SU-DHL-6 (cell line): ENCODE results near the gene SMARCA4.

Source experiments
- CTCF ChIP-seq: fragments of 200-600 bp; sonication (generic); IDR thresholded peaks from one replicate; pipeline ENCODE4 v1.5.1; 2017; ENCODE audit warnings: antibody characterized with exemption, mild to moderate bottlenecking, low read length, moderate library complexity; ENCODE audit not compliant: insufficient read depth, poor library complexity, severe bottlenecking
- EZH2phosphoT487 ChIP-seq: fragments of 200-600 bp; sonication (generic), shearing (Covaris generic); conservative IDR thresholded peaks from 2 replicates; pipeline ENCODE4 v1.6.1; 2018; ENCODE audit warnings: mild to moderate bottlenecking, antibody characterized with exemption, low read length, moderate library complexity, mixed read lengths

- TF ChIP-seq EZH2phosphoT487 (no peak), CTCF (no peak)
Observed at GRCh38 chr19:11025006-11025405, 64.2 kb downstream of the SMARCA4 start.
